A673 (cell line): ENCODE results near the gene TRPM2.

Source experiments
- CTCF ChIP-seq: fragments of 300-800, 200-600 bp; sonication (generic); conservative IDR thresholded peaks from 2 replicates; pipeline ENCODE4 v1.5.1; 2017; ENCODE audit warnings: low read depth, mild to moderate bottlenecking, antibody characterized with exemption, low read length, moderate library complexity, mixed read lengths
- EZH2 ChIP-seq: fragments of 200-600 bp; sonication (generic); IDR thresholded peaks from 2 replicates; pipeline ENCODE4 v1.6.1; 2017; ENCODE audit warnings: borderline replicate concordance, low read depth, mild to moderate bottlenecking, mixed read lengths, antibody characterized with exemption, low read length; ENCODE audit not compliant: poor library complexity, severe bottlenecking

GRCh38 chr21:44415073-44416025, 61.9 kb downstream of the TRPM2 start:
- TF ChIP-seq CTCF (no peak), EZH2 (no peak)
